Trophoblast cell (in vitro differentiated cells and primary cell): ENCODE measurements around the gene TK2.

Experiments used
- DNase-seq, 2 donors: peaks; one replicate each; pipeline ENCODE4 v3.0.0-alpha.2; 2016
- H2AFZ ChIP-seq: 2 replicates; pipeline ENCODE4 v1.6.1; 2013; ENCODE audit warnings: low read length, moderate library complexity, mild to moderate bottlenecking; ENCODE audit not compliant: insufficient read depth, poor library complexity
- H2AK5ac ChIP-seq: 2 replicates; pipeline ENCODE4 v1.6.1; 2013; ENCODE audit warnings: mild to moderate bottlenecking, low read length
- H2BK120ac ChIP-seq: 2 replicates; pipeline ENCODE4 v1.6.1; 2013; ENCODE audit warnings: low read length, mild to moderate bottlenecking, moderate library complexity; ENCODE audit not compliant: insufficient read depth, poor library complexity
- H2BK12ac ChIP-seq: 2 replicates; pipeline ENCODE4 v1.6.1; 2013; ENCODE audit warnings: mild to moderate bottlenecking, low read length, moderate library complexity
- H2BK5ac ChIP-seq: 2 replicates; pipeline ENCODE4 v1.6.1; 2013; ENCODE audit warnings: low read length, low read depth, moderate library complexity, mild to moderate bottlenecking; ENCODE audit not compliant: poor library complexity
- H3K14ac ChIP-seq: 2 replicates; pipeline ENCODE4 v1.6.1; 2013; ENCODE audit warnings: mild to moderate bottlenecking, low read length
- H3K18ac ChIP-seq: 2 replicates; pipeline ENCODE4 v1.6.1; 2013; ENCODE audit warnings: mild to moderate bottlenecking, low read length
- H3K23ac ChIP-seq: 2 replicates; pipeline ENCODE4 v1.6.1; 2013; ENCODE audit warnings: low read length
- H3K27ac ChIP-seq: 2 replicates; pipeline ENCODE4 v1.5.1; 2013; ENCODE audit warnings: low read depth, mild to moderate bottlenecking, inconsistent platforms, low read length, moderate library complexity
- H3K27me3 ChIP-seq: 2 replicates; pipeline ENCODE4 v1.6.1; 2013; ENCODE audit warnings: inconsistent platforms, mild to moderate bottlenecking, low read length, moderate library complexity; ENCODE audit not compliant: insufficient read depth
- H3K36me3 ChIP-seq, 2 experiments: 1 replicate in 1 of 2; 2 replicates in 1 of 2; pipeline ENCODE4 v1.6.1; 2013; ENCODE audit warnings: low read length in 2 of 2, mild to moderate bottlenecking in 2 of 2, moderate library complexity in 1 of 2; ENCODE audit not compliant: insufficient read depth in 2 of 2, control insufficient read depth in 1 of 2
- H3K4ac ChIP-seq: 2 replicates; pipeline ENCODE4 v1.6.1; 2013; ENCODE audit warnings: low read depth, mild to moderate bottlenecking, low read length, moderate library complexity
- H3K4me1 ChIP-seq, 2 experiments: 1 replicate in 1 of 2; 2 replicates in 1 of 2; pipeline ENCODE4 v1.6.1; 2013; ENCODE audit warnings: low read length in 2 of 2, mild to moderate bottlenecking in 2 of 2, moderate library complexity in 1 of 2; ENCODE audit not compliant: insufficient read depth in 2 of 2, control insufficient read depth in 1 of 2
- H3K4me2 ChIP-seq: 2 replicates; pipeline ENCODE4 v1.6.1; 2013; ENCODE audit warnings: inconsistent platforms, mild to moderate bottlenecking, low read length, moderate library complexity
- H3K4me3 ChIP-seq: 2 replicates; pipeline ENCODE4 v1.5.1; 2013; ENCODE audit warnings: mild to moderate bottlenecking, low read depth, low read length, inconsistent platforms
- H3K79me1 ChIP-seq: one replicate; pipeline ENCODE4 v1.6.1; 2013; ENCODE audit warnings: low read length
- H3K79me2 ChIP-seq: 2 replicates; pipeline ENCODE4 v1.6.1; 2013; ENCODE audit warnings: low read length, mild to moderate bottlenecking; ENCODE audit not compliant: control insufficient read depth, insufficient read depth, poor library complexity
- H3K9ac ChIP-seq: 2 replicates; pipeline ENCODE4 v1.6.1; 2013; ENCODE audit warnings: mild to moderate bottlenecking, low read length
- H3K9me3 ChIP-seq: 2 replicates; pipeline ENCODE4 v1.6.1; 2013; ENCODE audit warnings: low read depth, mild to moderate bottlenecking, control low read depth, inconsistent platforms, low read length; ENCODE audit not compliant: insufficient read depth
- H4K12ac ChIP-seq: 2 replicates; pipeline ENCODE4 v1.6.1; 2013; ENCODE audit warnings: low read depth, mild to moderate bottlenecking, low read length, moderate library complexity
- H4K8ac ChIP-seq: 2 replicates; pipeline ENCODE4 v1.6.1; 2013; ENCODE audit warnings: low read depth, mild to moderate bottlenecking, low read length, moderate library complexity
- H4K91ac ChIP-seq: one replicate; pipeline ENCODE4 v1.6.1; 2013; ENCODE audit warnings: low read depth, mild to moderate bottlenecking, low read length, moderate library complexity
- WGBS: extraction: QIAGEN DNeasy Blood & Tissue Kit; methylation state at CpG from one replicate; pipeline ENCODE4 v1.1.7; 2013; ENCODE audit warnings: missing lambda C conversion rate; ENCODE audit not compliant: insufficient read length, insufficient coverage; ENCODE audit errors: extremely low coverage; 5-methylcytosine and 5-hydroxymethylcytosine counted together

Gene TK2

GRCh38 chr16:66487580-66488275 is 62.2 kb downstream of the TK2 start:
- no CpG with 5 or more reads among the region's 5 CpGs for WGBS

GRCh38 chr16:66486773-66487579 is 62.9 kb downstream of the TK2 start:
- DNase-seq, result peak; percentile 97
- Histone ChIP-seq H2BK12ac (peak overlapping the region; percentile 42), H3K14ac (no peak overlapping the region), H3K4me3 (no peak overlapping the region), H2BK120ac (no peak overlapping the region), H4K12ac (no peak overlapping the region), H3K4ac (no peak overlapping the region), H2BK5ac (no peak overlapping the region), H3K9ac (no peak overlapping the region), H3K23ac (no peak overlapping the region), H3K9me3 (no peaks in the 10 kb centered on the region), H4K8ac (no peak overlapping the region), H2AK5ac (no peak overlapping the region), H3K27ac (no peak overlapping the region), H3K4me2 (no peak overlapping the region), H3K18ac (no peak overlapping the region), H2AFZ (no peak overlapping the region), H3K36me3 (no peaks in the 10 kb centered on the region), H3K4me1 (peaks cover 2 to 7% of the 10 kb centered on the region in 2 experiments), H3K79me1 (no peaks in the 10 kb centered on the region), H3K27me3 (no peaks in the 10 kb centered on the region), H3K79me2 (no peaks in the 10 kb centered on the region), H4K91ac (no peak overlapping the region)
- WGBS, result no CpG with 5 or more reads among the region's 3 CpGs

More at GRCh38 chr16:66487580-66488275, 62.2 kb downstream of the TK2 start:
- no peak overlapping the region for H4K91ac ChIP-seq
- H2BK12ac ChIP-seq, result no peak overlapping the region
- H2BK120ac ChIP-seq, result no peak overlapping the region
- H3K4me1 ChIP-seq, result peaks cover 2 to 7% of the 10 kb centered on the region in 2 experiments
- no peak for DNase-seq
- no peak overlapping the region for H4K8ac ChIP-seq
- H2AFZ ChIP-seq, result no peak overlapping the region
- no peaks in the 10 kb centered on the region for H3K79me1 ChIP-seq
- H3K14ac ChIP-seq, result no peak overlapping the region
- no peaks in the 10 kb centered on the region for H3K27me3 ChIP-seq
- H3K9ac ChIP-seq, result no peak overlapping the region
- H2AK5ac ChIP-seq, result no peak overlapping the region
- no peak overlapping the region for H3K4ac ChIP-seq
- H3K9me3 ChIP-seq, result no peaks in the 10 kb centered on the region
- H3K23ac ChIP-seq, result no peak overlapping the region
- H3K4me2 ChIP-seq, result no peak overlapping the region
- no peak overlapping the region for H3K27ac ChIP-seq
- no peaks in the 10 kb centered on the region for H3K79me2 ChIP-seq
- H3K4me3 ChIP-seq, result no peak overlapping the region
- H3K18ac ChIP-seq, result no peak overlapping the region
- H2BK5ac ChIP-seq, result no peak overlapping the region
- H3K36me3 ChIP-seq, result no peaks in the 10 kb centered on the region
- H4K12ac ChIP-seq, result no peak overlapping the region

- Histone ChIP-seq H3K18ac (no peak overlapping the region), H3K14ac (no peak overlapping the region), H4K12ac (no peak overlapping the region), H2AK5ac (no peak overlapping the region), H3K27me3 (no peaks in the 10 kb centered on the region), H3K36me3 (no peaks in the 10 kb centered on the region), H3K4ac (no peak overlapping the region), H2BK5ac (no peak overlapping the region), H3K4me1 (peaks cover 2 to 8% of the 10 kb centered on the region in 2 experiments), H4K91ac (peak overlapping the region; percentile 29), H3K9ac (no peak overlapping the region), H2AFZ (no peak overlapping the region), H4K8ac (no peak overlapping the region), H3K4me2 (no peak overlapping the region), H3K9me3 (no peaks in the 10 kb centered on the region), H2BK12ac (no peak overlapping the region), H3K27ac (no peak overlapping the region), H3K79me1 (peaks cover 3% of the 10 kb centered on the region), H3K23ac (no peak overlapping the region), H3K4me3 (no peak overlapping the region), H2BK120ac (no peak overlapping the region), H3K79me2 (no peaks in the 10 kb centered on the region)
- no peak for DNase-seq
- WGBS, result no CpG with 5 or more reads among the region's 12 CpGs
Observed at GRCh38 chr16:66486199-66486772, 63.6 kb downstream of the TK2 start.

GRCh38 chr16:66485376-66485775 is 64.5 kb downstream of the TK2 start:
- no peak overlapping the region for H2AFZ ChIP-seq
- no peak for DNase-seq
- H4K12ac ChIP-seq, result no peak overlapping the region
- no peaks in the 10 kb centered on the region for H3K9me3 ChIP-seq
- H2BK5ac ChIP-seq, result no peak overlapping the region
- no peak overlapping the region for H3K27ac ChIP-seq
- peak overlapping the region; percentile 16 for H2AK5ac ChIP-seq
- no peak overlapping the region for H3K4me3 ChIP-seq
- no peak overlapping the region for H3K4ac ChIP-seq
- H3K23ac ChIP-seq, result no peak overlapping the region
- H3K9ac ChIP-seq, result no peak overlapping the region
- H3K4me1 ChIP-seq, result peaks cover 9 to 17% of the 10 kb centered on the region in 2 experiments
- no peak overlapping the region for H2BK12ac ChIP-seq
- H3K14ac ChIP-seq, result no peak overlapping the region
- WGBS, result no CpG with 5 or more reads among the region's 6 CpGs
- H3K4me2 ChIP-seq, result no peak overlapping the region
- no peaks in the 10 kb centered on the region for H3K27me3 ChIP-seq
- peak overlapping the region; percentile 30 for H2BK120ac ChIP-seq
- H3K79me2 ChIP-seq, result peaks cover 3% of the 10 kb centered on the region
- H4K8ac ChIP-seq, result no peak overlapping the region
- H3K36me3 ChIP-seq, result no peaks in the 10 kb centered on the region
- no peak overlapping the region for H4K91ac ChIP-seq
- H3K79me1 ChIP-seq, result peaks cover 10% of the 10 kb centered on the region
- H3K18ac ChIP-seq, result no peak overlapping the region
